SK-N-SH (cell line): ENCODE measurements around the gene GNG4. TPM values are rescaled to one million over a fixed set of nuclear protein-coding genes. Genes with fewer than 3 reads are reported as not detected.
"Not testable (repeated sequence)": the region's sequence is repeated elsewhere in the genome, so short reads cannot be mapped to it uniquely, and the experiment has no call there.

ENCODE experiments used
- CTCF ChIA-PET: fragments of 300-600, 350-600 bp; formaldehyde crosslinking; extraction: SDS; loops from one replicate; lab custom pipeline; 2021; lab: Yijun Ruan, JAX
- POLR2A ChIA-PET: fragments of 350-600 bp; sonication (Branson Sonifier 250); formaldehyde crosslinking; extraction: SDS; loops from one replicate; lab custom pipeline; 2020; ENCODE audit warnings: antibody characterized with exemption, inconsistent platforms; lab: Yijun Ruan, JAX
- DNase-seq: peaks from one replicate; pipeline ENCODE4 v3.0.0; 2012
- H2AFZ ChIP-seq: fragments of 200-600 bp; sonication (generic); 2 replicates; pipeline ENCODE4 v1.8.1; 2016; ENCODE audit warnings: antibody characterized with exemption, mild to moderate bottlenecking, low read depth
- H3F3A ChIP-seq: fragments of 200-600 bp; sonication (generic); replicated peaks from 2 replicates; pipeline ENCODE3; 2016; ENCODE audit warnings: antibody characterized with exemption, mild to moderate bottlenecking; ENCODE audit not compliant: insufficient read depth
- H3K27ac ChIP-seq, 2 experiments: fragments of 200-500 bp in 1 of 2; fragments of 200-600 bp in 1 of 2; sonication (Bioruptor generic) in 1 of 2; sonication (generic), shearing (Covaris generic) in 1 of 2; 2 replicates each; pipeline versions ENCODE4 v1.5.1 to v1.6.1; 2014 to 2016; ENCODE audit warnings: low read depth in 2 of 2, inconsistent platforms in 1 of 2, low read length in 1 of 2, mild to moderate bottlenecking in 1 of 2, mixed read lengths in 1 of 2
- H3K27me3 ChIP-seq: fragments of 200-600 bp; sonication (generic), shearing (Covaris generic); 2 replicates; pipeline ENCODE4 v1.6.1; 2016; ENCODE audit warnings: mixed run types; ENCODE audit not compliant: insufficient read depth
- H3K36me3 ChIP-seq, 2 experiments: fragments of 200-500 bp in 1 of 2; fragments of 200-600 bp in 1 of 2; sonication (Bioruptor generic) in 1 of 2; sonication (generic) in 1 of 2; replicated peaks in 1 of 2; 2 replicates each; pipeline versions ENCODE3 to v1.5.1; 2014 to 2016; ENCODE audit warnings: low read length in 1 of 2, mild to moderate bottlenecking in 1 of 2; ENCODE audit not compliant: insufficient read depth in 2 of 2, control insufficient read depth in 1 of 2
- H3K4me1 ChIP-seq, 2 experiments: fragments of 200-500 bp in 1 of 2; fragments of 200-600 bp in 1 of 2; sonication (Bioruptor generic) in 1 of 2; sonication (generic), shearing (Covaris generic) in 1 of 2; 2 replicates each; pipeline versions ENCODE4 v1.5.1 to v1.6.1; 2014 to 2016; ENCODE audit warnings: low read depth in 1 of 2, low read length in 1 of 2, mixed run types in 1 of 2; ENCODE audit not compliant: insufficient read depth in 2 of 2, control insufficient read depth in 1 of 2
- H3K4me2 ChIP-seq: fragments of 200-600 bp; sonication (generic), shearing (Covaris generic); 2 replicates; pipeline ENCODE4 v1.6.1; 2017; ENCODE audit warnings: mixed run types
- H3K4me3 ChIP-seq, 2 experiments: fragments of 200-500 bp in 1 of 2; fragments of 200-600 bp in 1 of 2; sonication (Bioruptor generic) in 1 of 2; sonication (generic), shearing (Covaris generic) in 1 of 2; 2 replicates each; pipeline versions ENCODE4 v1.5.1 to v1.8.1; 2014 to 2016; ENCODE audit warnings: low read depth in 2 of 2, inconsistent platforms in 1 of 2, low read length in 1 of 2, mild to moderate bottlenecking in 1 of 2, mixed read lengths in 1 of 2, moderate library complexity in 1 of 2
- H3K79me2 ChIP-seq: fragments of 200-600 bp; sonication (generic); 2 replicates; pipeline ENCODE4 v1.8.1; 2017; ENCODE audit warnings: mild to moderate bottlenecking; ENCODE audit not compliant: insufficient read depth
- H3K9ac ChIP-seq: fragments of 200-600 bp; sonication (generic); 2 replicates; pipeline ENCODE4 v1.6.1; 2017; ENCODE audit warnings: mixed run types
- H3K9me2 ChIP-seq: fragments of 200-600 bp; sonication (generic); 2 replicates; pipeline ENCODE4 v1.6.1; 2017; ENCODE audit warnings: mixed run types
- H3K9me3 ChIP-seq: fragments of 200-600 bp; sonication (generic); 2 replicates; pipeline ENCODE4 v1.6.1; 2017; ENCODE audit warnings: mixed run types, mild to moderate bottlenecking, moderate library complexity
- H4K20me1 ChIP-seq: fragments of 200-600 bp; sonication (generic); 2 replicates; pipeline ENCODE4 v1.6.1; 2017; ENCODE audit warnings: mild to moderate bottlenecking, mixed run types; ENCODE audit not compliant: insufficient read depth
- CTCF ChIP-seq: fragments of 200-600 bp; sonication (generic); IDR thresholded peaks from 2 replicates; pipeline ENCODE4 v1.6.1; 2017; ENCODE audit warnings: antibody characterized with exemption, mild to moderate bottlenecking, moderate library complexity
- ELF1 ChIP-seq: IDR thresholded peaks from 2 replicates; pipeline ENCODE4 v1.4.0; 2012
- FOSL2 ChIP-seq: IDR thresholded peaks from 2 replicates; pipeline ENCODE4 v1.4.0; 2012; ENCODE audit warnings: low read depth, mild to moderate bottlenecking, moderate library complexity, borderline replicate concordance
- GABPA ChIP-seq: IDR thresholded peaks from 2 replicates; pipeline ENCODE4 v1.4.0; 2012; ENCODE audit warnings: low read depth, mild to moderate bottlenecking
- GATA2 ChIP-seq: sonication (generic); formaldehyde crosslinking; IDR thresholded peaks from 2 replicates; pipeline ENCODE4 v1.5.0; 2020; ENCODE audit warnings: mild to moderate bottlenecking, missing genetic modification reagents
- JUND ChIP-seq: IDR thresholded peaks from 2 replicates; pipeline ENCODE4 v1.4.0; 2012
- PBX3 ChIP-seq: IDR thresholded peaks from 2 replicates; pipeline ENCODE4; 2012
- POLR2AphosphoS5 ChIP-seq: IDR thresholded peaks from 2 replicates; pipeline ENCODE4 v1.6.1; 2012; ENCODE audit warnings: low read depth, low read length
- RAD21 ChIP-seq: IDR thresholded peaks from 2 replicates; pipeline ENCODE4 v1.6.1; 2012; ENCODE audit warnings: mild to moderate bottlenecking, low read length
- RXRA ChIP-seq: IDR thresholded peaks from 2 replicates; pipeline ENCODE4 v1.4.0; 2012; ENCODE audit warnings: low read depth, mild to moderate bottlenecking, borderline replicate concordance
- SMC3 ChIP-seq: IDR thresholded peaks from 2 replicates; pipeline ENCODE4 v1.6.1; 2012; ENCODE audit warnings: low read depth, low read length, improper control_type of control experiment
- TCF12 ChIP-seq: IDR thresholded peaks from 2 replicates; pipeline ENCODE4 v1.4.0; 2012
- USF1 ChIP-seq: IDR thresholded peaks from 2 replicates; pipeline ENCODE4 v1.4.0; 2012; ENCODE audit warnings: low read depth, borderline replicate concordance
- WGBS: methylation state at CpG from one replicate; pipeline ENCODE4 v1.1.6; 2017; ENCODE audit warnings: low lambda C conversion rate; 5-methylcytosine and 5-hydroxymethylcytosine counted together
- polyA plus RNA-seq, 3 experiments: library from polyadenylated mRNA; depleted of rRNA; stranded (reverse); fragments of >200 nt; gene quantifications; 2 replicates each; pipeline ENCODE4 v1.2.3, GENCODE V29; 2012

GNG4 gene
- polyA plus RNA-seq, 1 of the 3 experiments (the other 2 are of a cell fraction): 1.6 TPM

- H3K4me1 ChIP-seq: peaks cover 5 to 14% of the 10 kb centered on the region in 2 experiments; a peak in 3 of 4 replicates
- CTCF ChIA-PET: no interaction called here
- no peak for DNase-seq
- H3K9me2 ChIP-seq: no peaks in the 10 kb centered on the region
- H3K9ac ChIP-seq: no peak overlapping the region
- no peak overlapping the region for H3K4me3 ChIP-seq
- no peak overlapping the region for H3K27ac ChIP-seq
- peaks cover 6% of the 10 kb centered on the region for H3F3A ChIP-seq
- no peaks in the 10 kb centered on the region for H3K9me3 ChIP-seq
- no peak for TF ChIP-seq GATA2 (CRISPR knock-in tag)
- TF ChIP-seq USF1: no peak
- TF ChIP-seq RXRA: no peak
- no peak overlapping the region for H3K4me2 ChIP-seq
- no peaks in the 10 kb centered on the region for H4K20me1 ChIP-seq
- H3K36me3 ChIP-seq: no peaks in the 10 kb centered on the region
- 87% methylated on average over 18 of the region's 18 CpGs for WGBS
- no peaks in the 10 kb centered on the region for H3K27me3 ChIP-seq
- no peaks in the 10 kb centered on the region for H3K79me2 ChIP-seq
- no peak overlapping the region for H2AFZ ChIP-seq
- POLR2A ChIA-PET: interaction anchor here (0.6 kb wide), 1 partner anchor 14 kb away, joined by 5 read pairs; no protein-coding TSS in a partner anchor
Measured at GRCh38 chr1:235622936-235623779, 26.4 kb downstream of the GNG4 start.

GRCh38 chr1:235619149-235619548, 30.4 kb downstream of the GNG4 start:
- H3F3A ChIP-seq, H2AFZ ChIP-seq, POLR2A ChIA-PET, H3K9me3 ChIP-seq, H3K27me3 ChIP-seq, DNase-seq, H4K20me1 ChIP-seq, H3K4me3 ChIP-seq, H3K9me2 ChIP-seq, H3K4me2 ChIP-seq, H3K9ac ChIP-seq, H3K4me1 ChIP-seq, H3K27ac ChIP-seq, H3K79me2 ChIP-seq, H3K36me3 ChIP-seq: not testable (repeated sequence)
- CTCF ChIA-PET: interaction anchor here (1.0 to 2.5 kb wide), 3 partner anchors 18 to 105 kb away, joined by 3 to 8 read pairs (median 5); no protein-coding TSS in a partner anchor
- WGBS: 90% methylated on average over 2 of the region's 2 CpGs

- POLR2A ChIA-PET: no interaction called here
- TF ChIP-seq CTCF (peak; percentile 56), SMC3 (peak; percentile 14; the same call in 1 of the 2 replicates), GABPA (no peak), TCF12 (peak; percentile 41; the same call in 1 of the 2 replicates), RAD21 (0 out of 2 replicates have a peak, but pooled peaks have one; percentile 21), POLR2AphosphoS5 (no peak), PBX3 (peak; percentile 7; the same call in 1 of the 2 replicates), ELF1 (no peak), FOSL2 (peak; percentile 62; the same call in 1 of the 2 replicates), JUND (peak; percentile 26; the same call in 1 of the 2 replicates)
Measured at GRCh38 chr1:235617808-235618207, 31.8 kb downstream of the GNG4 start.

More at GRCh38 chr1:235617808-235618207, 31.8 kb downstream of the GNG4 start:
- H3K79me2 ChIP-seq: no peaks in the 10 kb centered on the region
- H3F3A ChIP-seq: no peaks in the 10 kb centered on the region
- no peaks in the 10 kb centered on the region for H3K9me2 ChIP-seq
- H3K4me2 ChIP-seq: 0 out of 2 replicates have a peak overlapping the region, but pooled peaks have one; percentile 4
- H3K27me3 ChIP-seq: no peaks in the 10 kb centered on the region
- DNase-seq: no peak
- H3K9me3 ChIP-seq: no peaks in the 10 kb centered on the region
- peaks cover 8 to 9% of the 10 kb centered on the region in 2 experiments; a peak in 3 of 4 replicates for H3K4me1 ChIP-seq
- H4K20me1 ChIP-seq: no peaks in the 10 kb centered on the region
- H3K36me3 ChIP-seq: no peaks in the 10 kb centered on the region
- H3K4me3 ChIP-seq: no peak overlapping the region
- H3K9ac ChIP-seq: no peak overlapping the region
- H3K27ac ChIP-seq: peak overlapping the region in 1 of 2 experiments; percentile 55; a peak in 1 of 4 replicates
- H2AFZ ChIP-seq: no peak overlapping the region
- CTCF ChIA-PET: interaction anchor here (0.7 to 2.5 kb wide), 2 partner anchors 34 to 103 kb away, joined by 3 to 8 read pairs; no protein-coding TSS in a partner anchor
- 86% methylated on average over 3 of the region's 3 CpGs for WGBS
